ENCODE results near the gene ADAMTS17.

The ADAMTS17 gene

DNA sequence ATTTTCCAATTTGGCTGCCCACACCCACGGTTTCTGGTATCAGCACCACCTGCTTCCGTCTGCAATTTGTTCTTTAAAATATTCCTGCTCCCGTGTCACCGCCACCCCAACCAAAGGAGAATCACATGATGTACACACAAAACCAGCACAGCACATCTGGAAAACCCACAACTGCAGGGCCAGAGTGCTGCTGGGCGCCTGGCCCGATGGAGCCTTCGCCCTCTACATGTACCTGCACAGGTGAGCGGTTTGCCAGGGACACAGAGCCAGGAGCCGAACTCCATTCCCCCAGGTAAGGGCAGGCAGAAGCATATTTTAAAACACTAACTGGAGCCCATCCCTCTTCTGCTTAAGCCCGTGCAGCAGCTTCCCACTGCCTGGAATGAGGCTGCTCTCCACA lies 75.6 kb downstream of the ADAMTS17 start:
- no peak for DNase-seq

GRCh38 chr15:100265641-100266035 lies 76.1 kb downstream of the ADAMTS17 start:
- DNase-seq, result no peak

- no peak for DNase-seq
Measured at GRCh38 chr15:100264994-100265640, 76.7 kb downstream of the ADAMTS17 start.

GRCh38 chr15:100263721-100264455 lies 77.9 kb downstream of the ADAMTS17 start:
- DNase-seq, result no peak

- DNase-seq, result no peak
Measured at GRCh38 chr15:100263031-100263430, 78.7 kb downstream of the ADAMTS17 start.

GRCh38 chr15:100261302-100262240 lies 80.2 kb downstream of the ADAMTS17 start:
- DNase-seq, result no peak

DNA sequence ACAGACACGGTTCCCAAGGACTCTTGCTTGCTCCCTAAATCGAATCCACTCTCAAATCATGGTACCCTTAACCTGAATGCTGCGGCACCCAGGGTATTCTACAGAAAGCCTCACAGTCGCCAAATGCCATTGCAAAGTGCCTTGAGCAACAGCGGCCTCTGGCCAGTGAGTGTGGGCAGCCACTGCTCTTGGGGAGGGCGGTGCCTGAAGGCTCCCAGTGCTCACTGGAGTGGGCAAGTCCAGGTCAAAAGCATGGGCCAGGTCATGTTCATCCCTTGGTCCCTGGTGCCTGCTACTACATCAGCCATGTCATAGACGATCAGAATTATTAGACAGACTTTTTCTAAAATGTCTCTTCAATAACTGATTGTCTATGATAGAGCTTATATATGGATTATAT lies 82.5 kb downstream of the ADAMTS17 start:
- no peak for DNase-seq

GRCh38 chr15:100256970-100257650 lies 84.7 kb downstream of the ADAMTS17 start:
- DNase-seq, result no peak

- DNase-seq, result no peak
Measured at GRCh38 chr15:100256101-100256969, 85.4 kb downstream of the ADAMTS17 start.

GRCh38 chr15:100255644-100256043 lies 86.1 kb downstream of the ADAMTS17 start:
- no peak for DNase-seq

- DNase-seq, result no peak
Measured at GRCh38 chr15:100254691-100255090, 87.1 kb downstream of the ADAMTS17 start.

- no peak for DNase-seq
Measured at GRCh38 chr15:100254285-100254684, 87.5 kb downstream of the ADAMTS17 start.

- no peak for DNase-seq
Measured at GRCh38 chr15:100253640-100254039, 88.1 kb downstream of the ADAMTS17 start.

GRCh38 chr15:100252779-100253417 lies 88.9 kb downstream of the ADAMTS17 start:
- DNase-seq, result no peak

GRCh38 chr15:100252359-100252758 lies 89.4 kb downstream of the ADAMTS17 start:
- DNase-seq, result no peak

GRCh38 chr15:100250176-100250800 lies 91.5 kb downstream of the ADAMTS17 start:
- DNase-seq, result no peak

- DNase-seq, result no peak
Measured at GRCh38 chr15:100249096-100249815, 92.5 kb downstream of the ADAMTS17 start.

DNA sequence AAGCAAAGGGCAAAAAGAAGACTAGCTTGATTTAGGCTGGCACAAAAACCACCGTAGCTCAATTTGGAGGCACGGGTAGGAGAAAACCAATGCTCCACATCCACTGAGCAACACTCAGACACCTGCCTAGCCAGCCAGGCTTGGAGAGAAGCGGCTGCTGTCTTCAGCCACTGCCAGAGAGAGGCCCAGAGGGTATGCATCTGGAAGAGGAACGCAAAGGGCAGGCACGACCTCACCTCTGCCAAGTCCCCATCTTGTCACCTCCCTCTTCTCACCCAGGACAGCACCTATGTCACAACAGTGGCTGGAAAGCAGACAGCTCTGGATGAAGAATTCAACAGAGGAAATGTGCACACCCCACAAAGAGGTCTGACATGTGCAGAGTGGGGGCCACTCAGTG lies 93.5 kb downstream of the ADAMTS17 start:
- DNase-seq, result no peak

- DNase-seq, result no peak
Measured at GRCh38 chr15:100247228-100248225, 94.2 kb downstream of the ADAMTS17 start.

Measured in activated T-cell treated with anti-CD3 and anti-CD28 coated beads for 4 hours (primary cell).